WI38 (cell line): ENCODE measurements around the gene CS.
"Not testable (repeated sequence)": the region's sequence is repeated elsewhere in the genome, so short reads cannot be mapped to it uniquely, and the experiment has no call there.

Source experiments
- H3K4me3 ChIP-seq: 2 replicates; pipeline ENCODE4 v1.5.1; 2011; ENCODE audit warnings: low read depth, mild to moderate bottlenecking, control low read depth, low read length
- TF ChIP-seq, protein P1 (sequence below): IDR thresholded peaks from 2 replicates; pipeline ENCODE4 v1.5.1; 2012; ENCODE audit warnings: low read depth, mild to moderate bottlenecking, control low read depth, low read length

The CS gene

DNA sequence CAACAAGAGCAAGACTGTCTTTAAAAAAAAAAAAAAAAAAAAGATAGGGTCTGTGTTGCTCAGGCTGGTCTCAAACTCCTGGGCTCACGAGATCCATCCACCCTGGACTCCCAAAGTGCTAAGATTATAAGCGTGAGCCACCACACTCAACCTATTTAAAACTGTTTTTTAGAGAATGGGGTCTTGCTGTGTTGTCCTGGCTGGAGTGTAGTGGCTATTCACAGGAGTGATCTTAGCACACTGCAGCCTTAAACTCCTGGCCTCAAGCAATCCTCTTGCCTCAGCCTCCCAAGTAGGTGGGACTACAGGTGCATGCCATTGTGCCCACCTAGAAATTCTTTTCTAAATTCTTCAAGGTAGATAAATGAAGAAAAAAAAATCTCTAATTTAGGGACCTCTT is 25.8 kb downstream of the CS start:
- no peak overlapping the region for H3K4me3 ChIP-seq
- TF ChIP-seq, protein P1, sequence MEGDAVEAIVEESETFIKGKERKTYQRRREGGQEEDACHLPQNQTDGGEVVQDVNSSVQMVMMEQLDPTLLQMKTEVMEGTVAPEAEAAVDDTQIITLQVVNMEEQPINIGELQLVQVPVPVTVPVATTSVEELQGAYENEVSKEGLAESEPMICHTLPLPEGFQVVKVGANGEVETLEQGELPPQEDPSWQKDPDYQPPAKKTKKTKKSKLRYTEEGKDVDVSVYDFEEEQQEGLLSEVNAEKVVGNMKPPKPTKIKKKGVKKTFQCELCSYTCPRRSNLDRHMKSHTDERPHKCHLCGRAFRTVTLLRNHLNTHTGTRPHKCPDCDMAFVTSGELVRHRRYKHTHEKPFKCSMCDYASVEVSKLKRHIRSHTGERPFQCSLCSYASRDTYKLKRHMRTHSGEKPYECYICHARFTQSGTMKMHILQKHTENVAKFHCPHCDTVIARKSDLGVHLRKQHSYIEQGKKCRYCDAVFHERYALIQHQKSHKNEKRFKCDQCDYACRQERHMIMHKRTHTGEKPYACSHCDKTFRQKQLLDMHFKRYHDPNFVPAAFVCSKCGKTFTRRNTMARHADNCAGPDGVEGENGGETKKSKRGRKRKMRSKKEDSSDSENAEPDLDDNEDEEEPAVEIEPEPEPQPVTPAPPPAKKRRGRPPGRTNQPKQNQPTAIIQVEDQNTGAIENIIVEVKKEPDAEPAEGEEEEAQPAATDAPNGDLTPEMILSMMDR = no peak

GRCh38 chr12:56272468-56272867 is 27.7 kb downstream of the CS start:
- not testable (repeated sequence) for H3K4me3 ChIP-seq

GRCh38 chr12:56271031-56271430 is 29.1 kb downstream of the CS start:
- TF ChIP-seq, protein P1 = peak; percentile 20; the same call in 1 of the 2 replicates
- H3K4me3 ChIP-seq = no peak overlapping the region

GRCh38 chr12:56267443-56268071 is 32.6 kb downstream of the CS start:
- TF ChIP-seq, protein P1 = no peak
- H3K4me3 ChIP-seq = peak overlapping the region; percentile 74

- TF ChIP-seq, protein P1 = peak; percentile 78
- H3K4me3 ChIP-seq = peak within 1 kb of the TSS; percentile 74
Measured at GRCh38 chr12:56266693-56267442, 33.3 kb downstream of the CS start, which contains the start of gene COQ10A. COQ10A (plus strand) TSS chr12:56266942; CDS start chr12:56267119, 177 bp downstream.

- H3K4me3 ChIP-seq = peak overlapping the region; percentile 74
Measured at GRCh38 chr12:56266068-56266692, 34.0 kb downstream of the CS start.

GRCh38 chr12:56262955-56263354 is 37.2 kb downstream of the CS start:
- H3K4me3 ChIP-seq = not testable (repeated sequence)

DNA sequence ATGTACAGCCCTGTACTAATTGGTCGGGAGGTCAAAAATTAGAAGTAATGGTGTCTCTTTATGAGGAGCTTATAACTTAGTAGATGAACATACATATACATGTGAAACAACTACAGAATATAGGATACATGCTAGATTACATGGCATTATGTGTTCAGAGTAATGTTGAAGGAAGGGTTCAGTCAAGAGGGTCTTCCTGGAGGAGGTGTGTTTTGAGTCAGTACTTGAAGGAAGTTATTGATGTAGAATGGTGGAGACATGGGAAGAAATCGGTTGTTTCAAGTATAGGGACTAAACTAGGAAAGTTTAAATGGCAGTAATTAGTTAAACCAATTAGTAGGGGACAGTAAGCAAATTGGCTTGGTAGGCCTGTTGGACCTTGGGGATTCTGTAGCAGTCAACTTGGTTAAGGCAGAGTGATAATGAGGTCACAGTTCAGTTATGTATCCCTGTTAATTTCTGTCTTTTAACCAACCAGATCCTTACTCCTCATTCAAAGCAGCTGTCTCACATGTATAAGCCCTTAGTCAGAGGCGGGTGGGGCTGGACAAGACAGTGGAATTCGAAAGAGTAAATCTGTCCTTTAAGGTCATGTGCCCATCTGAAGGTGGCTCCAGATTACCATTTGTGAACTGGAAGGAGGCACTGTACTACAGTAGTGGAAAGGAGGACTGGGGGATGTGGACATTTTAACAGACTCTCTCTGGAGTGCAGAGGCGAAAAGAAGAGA is 38.5 kb downstream of the CS start:
- TF ChIP-seq, protein P1 = no peak
- H3K4me3 ChIP-seq = no peak overlapping the region
